RWPE2 (cell line): Measurements from ENCODE around the gene MUCL3.
A peak's percentile ranks its signal among the peaks of the same experiment; 100 is the strongest.
"Not testable (repeated sequence)": the region's sequence is repeated elsewhere in the genome, so short reads cannot be mapped to it uniquely, and the experiment has no call there.

Experiments used
- ATAC-seq: fragments of 200-7000 bp; cut with Tn5 transposase; 3 replicates; pipeline ENCODE4 v1.9.1; 2021; ENCODE audit warnings: low read depth
- DNase-seq: peaks from one replicate; pipeline ENCODE4 v3.0.0-alpha.2; 2020; ENCODE audit warnings: low spot score
- H3K27ac ChIP-seq: fragments of 450-650 bp; 2 replicates; pipeline ENCODE4 v1.5.1; 2017; ENCODE audit warnings: mild to moderate bottlenecking; ENCODE audit not compliant: poor library complexity, severe bottlenecking
- H3K27me3 ChIP-seq: fragments of 250-450 bp; sonication (Bioruptor Pico); 2 replicates; pipeline ENCODE4 v1.5.1; 2021; ENCODE audit warnings: mild to moderate bottlenecking, moderate library complexity; ENCODE audit not compliant: insufficient read depth, poor library complexity, severe bottlenecking
- H3K36me3 ChIP-seq: fragments of 250-450 bp; sonication (Bioruptor Pico); 2 replicates; pipeline ENCODE4 v1.5.1; 2020; ENCODE audit warnings: low read depth, mild to moderate bottlenecking, moderate library complexity
- H3K4me1 ChIP-seq: fragments of 250-450 bp; sonication (Bioruptor Pico); 2 replicates; pipeline ENCODE4 v1.5.1; 2021; ENCODE audit warnings: mild to moderate bottlenecking, moderate library complexity; ENCODE audit not compliant: insufficient read depth, poor library complexity, severe bottlenecking
- H3K4me3 ChIP-seq: fragments of 250-450 bp; sonication (Bioruptor Pico); 2 replicates; pipeline ENCODE4 v1.5.1; 2021; ENCODE audit warnings: mild to moderate bottlenecking, moderate library complexity; ENCODE audit not compliant: severe bottlenecking
- H3K9me3 ChIP-seq: fragments of 250-450 bp; sonication (Bioruptor Pico); 2 replicates; pipeline ENCODE4 v1.5.1; 2021; ENCODE audit warnings: mild to moderate bottlenecking, moderate library complexity; ENCODE audit not compliant: severe bottlenecking
- TF ChIP-seq, protein P1 (sequence below): fragments of 450-650 bp; IDR thresholded peaks from one replicate; pipeline ENCODE4 v1.5.1; 2017; ENCODE audit warnings: mild to moderate bottlenecking, moderate library complexity; ENCODE audit not compliant: poor library complexity, severe bottlenecking

MUCL3 gene

DNA sequence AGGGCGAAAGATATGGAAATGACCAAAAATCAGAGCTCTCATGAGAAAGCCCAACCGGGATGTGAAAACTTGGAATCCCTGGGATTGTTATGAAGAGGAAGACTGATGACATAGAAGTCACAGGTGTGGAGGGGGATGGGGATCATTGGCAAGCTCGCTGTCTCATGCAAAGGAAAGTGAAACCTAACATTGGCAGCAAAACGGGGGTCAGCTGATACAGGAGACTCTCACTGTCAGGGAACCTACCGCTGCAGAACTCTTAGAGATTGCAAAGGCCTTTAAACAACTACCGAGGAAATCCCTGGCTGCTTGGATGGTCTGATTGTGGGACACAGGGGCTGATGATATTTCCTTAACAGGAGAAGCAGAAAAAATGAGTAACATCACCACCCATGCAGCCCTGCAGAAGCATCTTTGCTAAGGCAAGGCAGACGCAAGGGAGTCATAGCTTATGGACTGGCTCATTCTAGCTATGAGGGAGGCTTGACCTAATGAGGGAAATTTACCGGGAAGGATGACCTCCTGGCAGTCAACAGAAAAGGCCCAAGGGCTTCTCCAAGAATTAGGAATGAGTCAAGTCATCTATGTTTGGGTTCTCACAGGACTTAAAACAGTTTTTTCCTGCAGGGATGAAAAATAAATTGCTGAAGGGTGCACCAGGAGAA is 49.8 kb downstream of the MUCL3 start:
- no peak overlapping the region for H3K27ac ChIP-seq
- DNase-seq: no peak
- no peaks in the 10 kb centered on the region for H3K9me3 ChIP-seq
- no peak overlapping the region for H3K4me3 ChIP-seq
- TF ChIP-seq, protein P1, sequence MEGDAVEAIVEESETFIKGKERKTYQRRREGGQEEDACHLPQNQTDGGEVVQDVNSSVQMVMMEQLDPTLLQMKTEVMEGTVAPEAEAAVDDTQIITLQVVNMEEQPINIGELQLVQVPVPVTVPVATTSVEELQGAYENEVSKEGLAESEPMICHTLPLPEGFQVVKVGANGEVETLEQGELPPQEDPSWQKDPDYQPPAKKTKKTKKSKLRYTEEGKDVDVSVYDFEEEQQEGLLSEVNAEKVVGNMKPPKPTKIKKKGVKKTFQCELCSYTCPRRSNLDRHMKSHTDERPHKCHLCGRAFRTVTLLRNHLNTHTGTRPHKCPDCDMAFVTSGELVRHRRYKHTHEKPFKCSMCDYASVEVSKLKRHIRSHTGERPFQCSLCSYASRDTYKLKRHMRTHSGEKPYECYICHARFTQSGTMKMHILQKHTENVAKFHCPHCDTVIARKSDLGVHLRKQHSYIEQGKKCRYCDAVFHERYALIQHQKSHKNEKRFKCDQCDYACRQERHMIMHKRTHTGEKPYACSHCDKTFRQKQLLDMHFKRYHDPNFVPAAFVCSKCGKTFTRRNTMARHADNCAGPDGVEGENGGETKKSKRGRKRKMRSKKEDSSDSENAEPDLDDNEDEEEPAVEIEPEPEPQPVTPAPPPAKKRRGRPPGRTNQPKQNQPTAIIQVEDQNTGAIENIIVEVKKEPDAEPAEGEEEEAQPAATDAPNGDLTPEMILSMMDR: no peak
- no peaks in the 10 kb centered on the region for H3K36me3 ChIP-seq
- no peak for ATAC-seq
- H3K27me3 ChIP-seq: no peaks in the 10 kb centered on the region
- H3K4me1 ChIP-seq: no peaks in the 10 kb centered on the region

DNA sequence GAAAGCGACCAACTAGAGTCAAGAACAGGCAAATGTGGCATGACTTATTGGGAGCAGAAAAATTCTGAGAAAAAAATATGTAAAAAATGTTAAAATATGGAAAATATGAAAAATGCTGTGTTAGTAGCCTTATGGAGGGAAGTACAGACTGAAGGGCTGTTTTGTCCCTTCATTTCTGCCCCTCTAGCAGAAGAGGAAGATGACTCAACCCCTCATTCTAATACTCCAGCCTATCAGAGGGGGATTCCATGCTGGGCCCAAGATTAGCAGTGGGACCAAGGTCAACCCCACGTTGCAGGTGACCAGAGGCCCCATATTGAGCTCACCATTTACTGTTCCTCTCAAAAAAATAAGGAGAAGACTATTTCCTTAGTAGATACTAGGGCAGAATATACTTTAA is 51.1 kb downstream of the MUCL3 start:
- H3K27me3 ChIP-seq: no peaks in the 10 kb centered on the region
- H3K36me3 ChIP-seq: no peaks in the 10 kb centered on the region
- TF ChIP-seq, protein P1: no peak
- ATAC-seq (no peak), DNase-seq (no peak)
- no peak overlapping the region for H3K27ac ChIP-seq
- no peaks in the 10 kb centered on the region for H3K4me1 ChIP-seq
- no peaks in the 10 kb centered on the region for H3K9me3 ChIP-seq
- no peak overlapping the region for H3K4me3 ChIP-seq

DNA sequence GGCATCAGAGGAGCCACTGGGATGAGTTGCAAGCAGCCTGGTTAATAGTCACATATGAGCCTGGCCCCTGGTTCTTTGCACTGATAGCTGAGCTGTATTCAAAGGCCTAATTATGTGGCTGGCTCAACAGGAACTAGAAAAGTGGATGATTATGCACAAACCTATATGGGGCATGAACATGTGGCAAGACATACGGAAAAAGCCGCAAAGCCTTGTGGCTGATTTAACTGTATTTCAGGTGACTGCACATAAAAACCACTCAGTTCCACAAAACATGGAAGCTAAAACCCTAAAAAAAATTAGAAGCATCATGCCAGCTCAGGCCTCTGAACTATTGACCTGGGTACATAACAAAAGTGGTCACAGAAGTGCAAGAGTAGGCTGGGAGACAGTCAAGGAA is 56.5 kb downstream of the MUCL3 start:
- H3K4me1 ChIP-seq: peaks cover 10% of the 10 kb centered on the region
- DNase-seq (no peak), ATAC-seq (no peak)
- H3K36me3 ChIP-seq: no peaks in the 10 kb centered on the region
- no peak overlapping the region for H3K4me3 ChIP-seq
- TF ChIP-seq, protein P1: no peak
- no peaks in the 10 kb centered on the region for H3K27me3 ChIP-seq
- no peak overlapping the region for H3K27ac ChIP-seq
- no peaks in the 10 kb centered on the region for H3K9me3 ChIP-seq

DNA sequence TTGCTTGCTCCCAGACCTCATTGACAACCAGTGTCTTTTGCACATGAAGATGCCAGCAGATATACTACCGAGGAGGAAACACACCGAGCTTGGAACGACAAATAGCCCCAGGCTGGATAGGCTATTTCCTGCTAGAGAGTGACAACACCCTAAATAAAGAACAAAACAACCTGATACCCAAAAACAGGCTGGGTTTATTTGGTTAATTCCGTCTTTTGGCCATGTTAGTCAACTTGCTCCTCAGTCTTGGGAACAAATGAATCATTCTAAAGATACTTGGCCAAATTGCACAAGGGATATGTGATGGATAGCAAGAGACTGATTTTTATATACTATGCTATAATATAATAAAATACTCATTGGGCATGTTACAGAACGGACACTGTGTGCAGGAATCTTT is 58.0 kb downstream of the MUCL3 start:
- no peaks in the 10 kb centered on the region for H3K36me3 ChIP-seq
- no peak overlapping the region for H3K4me3 ChIP-seq
- H3K27me3 ChIP-seq: no peaks in the 10 kb centered on the region
- TF ChIP-seq, protein P1: no peak
- H3K27ac ChIP-seq: peak overlapping the region; percentile 14
- DNase-seq (no peak), ATAC-seq (peak; percentile 54; the same call in 2 of the 3 replicates)
- H3K4me1 ChIP-seq: peaks cover 10% of the 10 kb centered on the region
- no peaks in the 10 kb centered on the region for H3K9me3 ChIP-seq

DNA sequence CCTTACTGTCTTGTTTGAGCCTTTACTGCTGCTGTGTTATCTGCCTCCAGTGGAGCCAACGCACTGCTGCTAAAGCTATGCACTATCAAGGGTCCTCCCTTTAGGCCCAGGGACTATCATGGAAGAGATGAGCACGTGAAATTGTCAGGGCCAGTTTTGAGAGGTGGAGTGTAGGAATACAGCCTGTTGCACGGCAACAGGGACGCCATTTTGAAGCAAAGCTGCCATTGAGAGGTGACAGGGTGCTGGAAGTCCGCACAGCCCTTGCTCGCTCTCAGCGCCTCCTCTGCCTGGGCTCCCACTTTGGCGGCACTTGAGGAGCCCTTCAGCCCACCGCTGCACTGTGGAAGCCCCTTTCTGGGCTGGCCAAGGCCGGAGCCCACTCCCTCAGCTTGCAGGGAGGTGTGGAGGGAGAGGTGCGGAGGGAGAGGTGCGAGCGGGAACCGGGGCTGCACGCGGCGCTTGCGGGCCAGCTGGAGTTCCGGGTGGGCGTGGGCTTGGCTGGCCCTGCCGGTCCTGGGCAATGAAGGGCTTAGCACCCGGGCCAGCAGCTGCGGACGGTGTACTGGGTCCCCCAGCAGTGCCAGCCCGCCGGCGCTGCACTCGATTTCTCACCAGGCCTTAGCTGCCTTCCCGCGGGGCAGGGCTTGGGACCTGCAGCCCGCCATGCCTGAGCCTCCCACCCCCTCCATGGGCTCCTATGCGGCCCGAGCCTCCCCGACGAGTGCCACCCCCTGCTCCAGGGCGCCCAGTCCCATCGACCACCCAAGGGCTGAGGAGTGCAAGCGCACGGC is 59.5 kb downstream of the MUCL3 start:
- not testable (repeated sequence) for H3K36me3 ChIP-seq, H3K9me3 ChIP-seq, H3K27ac ChIP-seq, DNase-seq, ATAC-seq, H3K4me3 ChIP-seq, H3K27me3 ChIP-seq
- peaks cover 12% of the 10 kb centered on the region for H3K4me1 ChIP-seq
